GM18868 (cell line): ENCODE results near the gene SPA17.
A peak's percentile ranks its signal among the peaks of the same experiment; 100 is the strongest.

Experiments used
- ATAC-seq: cut with Tn5 transposase; IDR thresholded peaks from one replicate; pipeline ENCODE4 v1.9.1; 2021; ENCODE audit warnings: mild to moderate bottlenecking, moderate library complexity; ENCODE audit not compliant: unreplicated experiment

The SPA17 gene

DNA sequence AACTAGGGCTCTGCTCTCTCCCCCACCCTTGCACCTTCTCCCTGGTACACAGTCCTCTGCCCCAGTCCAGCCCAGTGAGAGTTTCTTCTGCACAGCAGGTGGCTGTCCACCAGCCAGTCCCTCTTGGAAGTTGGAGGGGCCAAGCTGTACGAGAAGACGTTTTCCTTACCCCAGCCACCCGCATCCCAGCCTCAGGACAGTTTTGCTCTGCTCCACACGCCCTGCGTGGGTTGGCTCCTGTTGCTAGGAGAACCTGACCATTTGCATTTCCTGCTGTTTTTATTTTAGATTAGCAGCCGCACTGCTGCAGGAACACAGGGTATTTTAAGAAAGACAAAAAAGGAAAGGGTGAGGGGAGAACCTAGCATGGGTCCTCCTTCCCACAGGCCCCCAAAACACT lies 48.5 kb downstream of the SPA17 start:
- no peak for ATAC-seq

DNA sequence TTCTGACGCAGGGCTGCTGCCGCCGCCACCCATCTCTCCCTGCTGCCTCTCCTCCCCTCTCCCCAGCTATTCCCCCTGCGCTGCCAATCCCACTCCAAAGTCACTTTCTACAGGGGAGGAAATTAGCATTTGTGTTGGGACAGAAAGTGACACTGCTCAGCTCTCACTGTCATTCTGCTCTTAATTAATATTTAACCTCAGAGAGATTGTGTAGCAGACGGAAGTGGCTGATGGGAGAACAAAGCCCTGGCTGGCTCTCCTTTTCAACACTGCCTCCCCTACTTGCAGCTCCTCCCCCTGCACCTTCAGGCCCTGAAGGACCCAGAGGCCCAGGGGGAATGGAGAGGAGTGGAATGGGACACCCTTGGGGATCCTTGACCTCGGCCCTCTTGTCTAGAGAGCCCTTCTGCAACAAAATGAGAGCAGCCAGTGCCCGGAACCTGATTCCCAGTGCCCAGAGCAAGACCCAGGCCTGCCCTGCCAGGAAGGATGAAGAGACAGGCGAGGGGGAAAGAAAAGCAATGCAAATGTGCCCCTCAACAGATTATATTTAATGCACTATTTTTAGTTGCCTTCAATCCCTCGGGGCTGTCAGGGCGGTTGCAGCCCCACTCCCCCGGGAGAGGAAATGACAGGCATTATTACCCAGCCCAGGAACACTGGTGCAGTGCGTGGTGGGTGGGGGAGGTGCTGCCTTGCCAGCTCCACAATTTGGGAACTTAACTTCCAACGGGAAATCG lies 51.4 kb downstream of the SPA17 start:
- no peak for ATAC-seq

DNA sequence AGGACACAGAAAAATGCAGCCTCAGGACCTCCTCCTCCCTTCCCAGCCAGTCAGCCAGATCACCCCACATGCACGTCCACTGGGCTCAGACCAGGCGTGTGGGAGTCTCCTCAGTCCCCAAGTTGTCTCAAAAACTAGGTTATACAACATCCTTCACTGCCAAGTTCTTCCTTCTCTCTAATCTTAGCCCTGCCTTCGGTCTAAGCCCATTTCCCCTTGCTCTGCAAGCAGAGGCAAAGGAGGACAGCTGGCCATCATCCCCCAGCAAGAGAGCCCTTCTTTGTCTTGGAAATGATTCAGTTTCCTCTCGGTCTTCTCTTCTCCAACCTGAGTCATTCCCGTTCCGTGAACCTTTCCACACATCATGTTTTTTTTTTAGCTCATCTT lies 52.0 kb downstream of the SPA17 start:
- ATAC-seq = no peak

DNA sequence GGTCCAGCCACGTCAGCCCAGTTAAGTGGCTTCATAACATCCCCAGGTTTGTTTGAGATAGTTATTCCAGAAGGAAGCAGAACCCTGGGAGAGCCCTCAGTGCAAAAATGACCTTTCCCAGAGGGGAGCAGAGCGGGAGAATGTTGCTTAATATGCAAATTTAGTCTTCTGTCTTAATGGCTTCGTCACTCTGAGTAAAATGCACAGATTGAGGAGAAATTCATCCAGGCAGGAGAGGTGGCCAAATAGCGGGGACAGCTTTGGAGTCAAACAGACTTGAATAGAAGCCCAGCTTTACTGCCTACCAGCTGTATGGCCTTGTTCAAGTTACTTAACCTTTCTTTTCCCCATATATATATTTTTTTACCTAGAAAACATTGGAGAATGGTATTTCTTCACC lies 53.8 kb downstream of the SPA17 start:
- ATAC-seq = no peak

DNA sequence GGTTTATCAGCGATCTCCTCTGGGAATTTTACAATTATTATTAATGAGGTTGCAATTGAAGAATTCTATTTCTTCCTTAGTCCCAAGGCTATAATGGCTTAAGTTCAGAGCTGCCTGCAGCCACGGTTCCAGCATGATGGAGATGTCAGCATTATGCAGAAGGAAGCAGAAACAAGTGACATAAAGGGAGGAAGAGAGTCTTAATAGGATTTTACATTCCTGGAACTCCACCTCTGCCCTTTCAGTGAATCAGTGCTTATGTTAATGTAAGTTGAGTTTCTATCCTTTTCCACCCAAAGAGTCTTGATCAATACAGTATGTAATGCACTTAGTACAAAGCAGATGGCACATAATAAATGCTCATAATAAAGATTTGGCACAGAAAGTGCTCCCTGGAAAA lies 54.4 kb downstream of the SPA17 start:
- no peak for ATAC-seq

DNA sequence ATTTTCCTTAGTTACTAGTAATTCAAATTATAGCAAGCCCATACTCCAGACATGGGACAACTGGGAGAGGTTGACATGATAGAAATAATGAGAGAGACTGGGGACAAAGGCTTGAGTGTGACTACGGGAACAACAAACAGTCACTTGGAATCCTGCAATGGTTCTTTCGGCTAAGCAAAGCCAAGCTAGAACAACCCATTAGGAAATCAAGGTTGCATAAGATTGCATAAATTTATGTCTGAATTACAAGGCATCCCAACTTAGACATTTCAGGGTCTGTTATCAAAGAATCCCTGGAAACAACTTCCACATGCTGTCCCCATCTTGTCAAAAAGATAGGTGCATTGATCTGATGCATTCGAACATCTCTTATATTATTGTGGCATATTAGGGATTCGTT lies 55.9 kb downstream of the SPA17 start:
- no peak for ATAC-seq

DNA sequence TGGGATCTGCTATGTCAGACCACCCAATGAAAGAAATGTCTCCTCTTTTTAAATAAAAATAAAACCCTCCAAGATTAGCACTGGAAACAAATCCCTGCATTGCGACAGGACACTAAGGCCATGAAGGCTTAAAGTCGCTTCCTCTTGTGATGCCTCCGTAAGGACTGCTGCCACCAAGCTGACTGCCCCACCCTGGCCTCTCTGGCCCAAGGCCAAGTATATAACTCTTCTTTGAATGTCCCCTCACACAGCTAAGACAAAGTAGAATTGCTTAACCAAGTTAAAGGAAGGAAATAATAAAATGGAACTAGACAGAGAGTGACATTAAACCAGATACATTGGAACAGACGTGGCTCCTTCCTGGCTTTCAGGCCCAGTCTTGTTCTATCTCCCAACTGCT lies 58.5 kb downstream of the SPA17 start:
- no peak for ATAC-seq

DNA sequence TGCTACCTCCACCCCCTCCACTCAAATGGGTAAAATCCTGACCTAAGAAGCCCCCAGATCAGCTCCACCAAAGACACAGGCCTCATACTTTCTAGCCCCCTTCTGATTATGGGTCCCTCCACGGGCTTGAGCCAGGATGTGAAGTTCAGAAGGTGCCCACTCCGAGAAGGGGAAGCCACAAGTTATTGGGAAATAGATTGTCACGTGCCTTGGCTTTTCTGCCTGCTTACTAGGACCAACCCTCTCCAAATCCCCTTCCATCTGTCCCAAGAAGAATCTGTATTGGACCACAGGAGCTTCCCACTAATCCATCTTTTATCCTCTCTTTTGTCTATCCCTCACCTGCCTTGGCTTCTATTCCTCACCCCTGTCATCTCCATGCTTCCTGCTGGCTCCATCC lies 63.0 kb downstream of the SPA17 start:
- no peak for ATAC-seq

DNA sequence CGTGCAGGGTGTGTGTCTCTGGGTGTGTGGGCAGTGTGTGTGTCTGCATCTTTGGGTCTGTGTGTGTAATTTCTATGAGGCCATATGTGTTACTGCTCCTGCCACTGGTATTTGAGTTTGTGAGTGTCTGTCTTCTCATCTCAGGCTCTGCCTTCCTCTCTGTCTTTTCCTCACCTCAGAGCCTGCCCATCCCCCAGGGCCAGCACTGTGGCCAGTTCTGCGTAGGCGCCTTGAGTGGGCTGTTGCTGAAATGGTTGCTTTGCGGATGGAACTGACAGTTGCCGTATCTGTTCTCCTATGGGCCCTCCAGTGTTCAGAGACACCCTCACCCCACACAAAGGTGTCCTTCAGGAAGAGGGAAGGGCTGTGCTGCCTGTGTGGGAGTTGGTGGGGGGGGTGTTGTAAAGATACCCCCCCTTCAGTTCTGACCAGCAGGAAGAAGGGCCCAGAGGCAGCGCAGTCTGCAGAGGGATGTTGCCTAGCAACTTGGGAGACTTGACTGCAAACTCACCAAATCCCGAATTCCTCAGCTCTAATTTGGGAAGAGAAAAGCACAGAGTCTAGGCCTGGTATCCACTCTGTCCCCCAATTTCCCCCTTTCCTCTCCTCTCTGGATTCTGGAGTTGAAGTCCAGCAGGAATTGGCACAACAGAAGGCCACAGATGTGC lies 64.1 kb downstream of the SPA17 start:
- no peak for ATAC-seq

DNA sequence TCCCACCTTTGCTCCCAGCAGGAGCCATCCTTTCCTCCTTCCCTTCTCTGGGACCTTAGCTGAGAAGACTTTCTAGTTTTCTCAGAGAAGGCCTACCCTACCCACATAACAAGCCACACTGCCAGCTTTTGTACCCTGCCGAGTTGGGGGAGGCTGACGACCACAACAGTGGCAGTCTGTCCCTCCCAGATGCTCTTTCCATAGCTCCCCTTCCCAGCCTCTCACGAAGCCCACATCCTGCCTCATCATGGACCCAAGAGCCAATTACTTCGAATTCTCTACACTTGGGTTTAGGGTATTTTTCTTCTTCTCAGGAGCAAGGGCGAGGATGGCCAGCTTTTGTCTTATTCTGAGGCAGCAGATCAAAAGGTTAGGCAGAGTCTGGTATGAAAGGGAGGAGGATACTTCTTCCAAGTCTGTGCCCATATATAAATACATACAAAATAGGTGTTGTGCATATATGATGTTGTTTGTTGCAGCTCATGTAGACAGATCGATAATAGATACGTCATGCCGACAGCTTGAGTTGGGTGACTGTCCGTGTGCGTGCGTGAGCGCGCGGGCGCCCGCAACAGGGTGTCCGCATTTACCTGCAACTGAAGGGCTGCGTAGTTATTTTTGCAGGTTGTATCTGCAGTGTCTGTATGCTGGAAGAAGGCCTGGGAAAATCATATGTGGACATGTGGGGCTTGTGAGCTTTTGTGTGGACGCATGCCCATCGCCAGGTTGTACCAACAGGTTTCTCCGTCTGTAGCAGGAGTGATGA lies 65.2 kb downstream of the SPA17 start:
- no peak for ATAC-seq

DNA sequence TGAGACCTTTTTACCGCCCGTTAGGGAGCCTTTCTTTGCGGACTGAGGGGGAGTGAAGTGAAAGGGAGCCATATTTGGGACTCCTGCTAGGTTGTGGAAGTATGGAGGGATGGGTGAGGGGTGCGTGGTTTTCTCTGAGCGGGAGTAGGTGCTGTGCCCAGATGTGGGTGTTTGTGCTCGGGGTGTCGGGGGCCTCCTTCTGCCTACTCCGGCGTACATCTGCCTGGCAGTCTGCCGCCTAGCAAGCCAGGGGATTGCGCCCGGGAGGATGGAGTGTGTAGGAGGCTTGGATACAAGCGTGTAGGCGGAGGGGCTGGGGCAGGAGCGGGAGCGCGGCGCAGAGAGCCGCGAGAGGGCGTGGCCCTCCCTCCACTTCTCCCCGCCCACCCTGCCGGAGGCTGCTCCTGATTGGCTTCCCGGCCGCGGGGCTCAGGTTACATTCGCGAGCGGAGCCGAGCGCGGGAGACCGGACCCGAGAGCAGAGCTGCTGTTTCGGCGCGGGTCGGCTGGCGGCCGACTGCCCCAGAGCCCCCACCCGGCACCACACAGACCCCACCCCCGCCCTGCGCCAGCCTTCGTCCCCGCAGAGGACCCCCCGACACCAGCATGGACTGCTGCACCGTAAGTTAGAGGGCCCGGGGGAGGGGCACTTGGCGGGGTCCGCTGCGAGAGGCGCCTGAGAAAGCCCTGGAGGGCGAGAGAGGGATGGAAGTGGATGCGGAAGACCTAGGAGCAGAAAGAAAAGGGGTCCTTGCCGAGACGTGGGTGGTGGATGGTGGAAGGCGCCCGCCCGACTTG lies 66.0 kb downstream of the SPA17 start, which contains the start of gene NRGN:
TSS of gene NRGN (plus strand) at position 464 of the 798 bp plus-strand sequence. CDS start at position 607, 143 bp downstream.
- peak; percentile 97 for ATAC-seq

DNA sequence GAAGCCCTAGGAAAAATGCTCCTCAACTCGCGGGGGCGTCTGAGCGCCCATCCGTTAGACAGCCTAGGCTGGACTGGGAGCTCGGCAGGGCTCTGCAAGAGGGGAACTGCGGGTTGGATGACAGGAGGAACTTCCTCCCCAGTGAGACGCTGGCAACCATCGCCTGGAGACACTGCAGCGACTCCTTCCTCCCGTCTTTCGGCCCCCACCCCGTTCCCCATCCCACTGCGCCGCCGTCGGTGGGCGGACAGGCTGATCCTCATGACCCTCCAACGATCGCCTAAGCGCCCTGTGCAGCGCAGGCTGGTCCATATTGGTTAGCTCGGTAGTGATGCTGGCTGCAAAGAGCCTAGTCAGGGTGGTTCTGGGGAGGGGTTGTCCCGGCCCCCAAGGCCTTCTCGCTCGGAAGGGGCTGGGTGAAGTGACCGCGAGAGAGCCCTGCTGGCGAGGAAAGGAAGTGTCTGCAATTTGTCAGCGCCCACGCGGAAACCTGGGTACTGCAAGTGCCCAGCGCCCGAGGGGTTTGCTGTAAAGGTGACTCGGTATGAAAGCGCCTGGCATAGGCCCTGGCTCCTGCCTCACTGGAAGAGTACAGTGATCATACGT lies 66.7 kb downstream of the SPA17 start:
- ATAC-seq = peak; percentile 41

DNA sequence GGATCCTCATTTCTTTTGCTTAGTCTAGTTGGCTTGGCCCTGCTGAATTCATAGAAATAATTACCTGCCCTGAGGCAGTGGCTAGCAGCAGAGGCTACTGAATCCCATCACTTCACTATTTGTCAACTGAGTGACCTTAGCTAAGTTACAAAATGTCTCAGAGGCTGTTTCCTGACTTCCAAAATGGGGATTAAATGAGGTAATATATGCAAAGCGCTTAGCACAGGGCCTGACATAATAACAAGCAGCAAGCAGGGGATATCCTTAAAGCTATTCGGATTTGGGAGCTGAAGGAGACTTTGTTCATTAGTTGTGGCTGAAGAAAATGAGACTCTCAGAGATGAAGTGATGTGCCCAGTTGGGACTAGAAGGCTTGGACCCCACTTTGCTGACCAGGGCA lies 68.9 kb downstream of the SPA17 start:
- ATAC-seq = no peak

DNA sequence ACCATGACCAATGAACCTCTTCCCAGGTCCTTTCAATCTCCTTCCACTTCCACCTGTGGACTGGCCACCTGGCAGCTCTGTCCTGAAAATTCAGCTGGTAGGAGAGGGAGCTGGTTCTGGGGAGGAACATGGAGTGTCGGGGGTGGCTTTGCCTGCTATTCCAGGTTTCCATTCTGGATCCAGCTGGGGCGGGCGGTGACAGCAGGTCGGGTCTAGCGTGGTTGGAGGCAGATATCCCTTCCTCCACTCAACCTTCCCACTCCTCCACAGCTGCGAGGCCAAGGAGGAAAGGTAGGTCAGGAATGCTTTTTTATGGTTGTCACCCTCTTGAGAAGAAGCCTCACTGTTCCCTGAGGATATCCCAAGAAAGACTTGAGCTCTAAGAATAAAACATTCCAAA lies 69.3 kb downstream of the SPA17 start:
- ATAC-seq = no peak

DNA sequence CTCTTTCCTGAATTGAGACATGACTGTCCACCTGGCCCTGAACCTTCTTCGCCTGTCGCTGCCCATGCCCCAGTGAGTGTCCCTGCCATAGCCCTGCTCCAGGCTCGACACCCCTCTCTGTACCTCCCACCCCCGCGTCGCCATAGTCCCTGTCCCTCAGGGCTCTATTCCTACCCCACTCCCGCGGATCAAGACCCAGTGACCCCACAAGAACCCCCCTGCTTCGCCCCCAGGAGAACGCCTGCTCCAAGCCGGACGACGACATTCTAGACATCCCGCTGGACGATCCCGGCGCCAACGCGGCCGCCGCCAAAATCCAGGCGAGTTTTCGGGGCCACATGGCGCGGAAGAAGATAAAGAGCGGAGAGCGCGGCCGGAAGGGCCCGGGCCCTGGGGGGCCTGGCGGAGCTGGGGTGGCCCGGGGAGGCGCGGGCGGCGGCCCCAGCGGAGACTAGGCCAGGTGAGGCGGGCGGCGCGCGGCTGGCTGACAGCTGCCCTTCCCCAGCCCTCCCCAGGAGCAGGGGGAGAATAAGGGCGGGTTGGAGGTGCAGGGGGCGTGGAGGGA lies 71.6 kb downstream of the SPA17 start:
- ATAC-seq = no peak

DNA sequence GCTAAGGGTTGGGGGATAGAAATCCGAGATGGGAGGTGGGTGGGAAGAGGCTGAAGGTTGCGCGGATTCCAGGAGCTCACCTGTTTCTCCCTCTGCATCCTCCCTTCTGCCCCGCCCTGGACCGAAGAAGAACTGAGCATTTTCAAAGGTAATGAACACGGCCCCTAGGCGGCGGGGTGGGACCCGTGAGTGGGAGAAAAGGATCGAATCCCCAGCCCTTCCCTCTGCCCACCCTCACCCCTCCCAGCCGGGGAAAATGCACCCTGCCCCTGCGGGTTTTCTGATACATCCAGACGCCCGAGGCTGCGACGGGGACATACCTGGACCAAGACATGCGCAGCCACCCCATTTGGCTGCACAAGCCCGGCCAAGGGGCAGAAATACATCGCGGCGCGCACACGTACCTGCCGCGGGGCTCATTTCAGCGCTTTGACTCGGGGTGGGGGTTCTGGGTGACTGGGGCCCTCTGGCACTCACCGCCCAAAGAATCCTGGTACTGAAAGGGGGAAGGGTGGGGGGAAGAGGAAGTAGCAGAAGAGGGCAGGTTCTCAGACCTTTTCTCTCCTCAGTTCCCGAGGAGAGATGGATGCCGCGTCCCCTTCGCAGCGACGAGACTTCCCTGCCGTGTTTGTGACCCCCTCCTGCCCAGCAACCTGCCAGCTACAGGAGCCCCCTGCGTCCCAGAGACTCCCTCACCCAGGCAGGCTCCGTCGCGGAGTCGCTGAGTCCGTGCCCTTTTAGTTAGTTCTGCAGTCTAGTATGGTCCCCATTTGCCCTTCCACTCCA lies 72.3 kb downstream of the SPA17 start:
- ATAC-seq = peak; percentile 30

DNA sequence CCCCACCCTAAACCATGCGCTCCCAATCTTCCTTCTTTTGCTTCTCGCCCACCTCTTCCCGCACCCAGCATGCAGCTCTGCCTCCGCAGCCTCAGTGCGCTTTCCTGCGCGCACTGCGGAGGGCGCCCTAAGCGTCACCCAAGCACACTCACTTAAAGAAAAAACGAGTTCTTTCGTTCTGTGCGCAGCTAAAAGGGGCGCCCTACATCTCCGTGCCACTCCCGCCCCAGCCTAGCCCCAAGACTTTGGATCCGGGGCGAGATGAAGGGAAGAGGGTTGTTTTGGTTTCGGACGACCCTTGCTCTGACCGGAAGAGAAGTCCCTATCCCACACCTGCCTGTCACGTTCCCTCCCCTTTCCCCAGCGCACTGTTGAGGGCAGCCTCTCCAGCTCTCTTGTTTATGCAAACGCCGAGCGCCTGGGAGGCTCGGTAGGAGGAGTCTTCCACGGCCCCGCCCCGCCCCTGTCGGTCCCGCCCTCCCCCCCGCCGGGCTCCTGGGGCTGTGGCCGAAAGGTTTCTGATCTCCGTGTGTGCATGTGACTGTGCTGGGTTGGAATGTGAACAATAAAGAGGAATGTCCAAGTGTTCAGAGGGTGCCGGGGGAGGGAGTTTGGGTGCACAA lies 73.0 kb downstream of the SPA17 start:
- peak; percentile 90 for ATAC-seq
